Right renal cortex interstitium (tissue), 3 donors: ENCODE data around the gene RIOK2. TPM values are rescaled to one million over a fixed set of nuclear protein-coding genes. Genes with fewer than 3 reads are reported as not detected.
"Not testable (repeated sequence)": the region's sequence is repeated elsewhere in the genome, so short reads cannot be mapped to it uniquely, and the experiment has no call there.

ENCODE experiments used
- DNase-seq, 3 donors: peaks; one replicate each; pipeline ENCODE4 v3.0.0-alpha.2; 2013; ENCODE audit warnings: low read depth in 3 of 3, low spot score in 2 of 3
- polyA plus RNA-seq, 3 donors: library from polyadenylated mRNA; unstranded; fragments of 120-200 nt; gene quantifications; one replicate each; pipeline ENCODE4 v1.2.1, GENCODE V29; 2013; ENCODE audit not compliant: insufficient read length in 3 of 3

Gene RIOK2
- polyA plus RNA-seq = 10 to 100 TPM; 42.3 to 63.0 (median 47.9) TPM

- DNase-seq = peak; percentile 92 to 100 (median 97)
Measured at GRCh38 chr5:97183100-97183929, at the start of gene RIOK2. RIOK2 (minus strand) TSS chr5:97183247; CDS start chr5:97183191, 56 bp downstream.

- peak; percentile 27 to 66 (median 57) for DNase-seq
Measured at GRCh38 chr5:97231025-97231636, 48.1 kb upstream of the RIOK2 start.

GRCh38 chr5:97229688-97230285 is 46.7 kb upstream of the RIOK2 start:
- DNase-seq = no peak

GRCh38 chr5:97229196-97229595 is 46.1 kb upstream of the RIOK2 start:
- DNase-seq = no peak

GRCh38 chr5:97225222-97225621 is 42.2 kb upstream of the RIOK2 start:
- DNase-seq = no peak

- no peak for DNase-seq
Measured at GRCh38 chr5:97224112-97224750, 41.2 kb upstream of the RIOK2 start.

- DNase-seq = no peak
Measured at GRCh38 chr5:97223596-97223995, 40.5 kb upstream of the RIOK2 start.

GRCh38 chr5:97209343-97209742 is 26.3 kb upstream of the RIOK2 start:
- DNase-seq = no peak

- DNase-seq = no peak
Measured at GRCh38 chr5:97208714-97209113, 25.7 kb upstream of the RIOK2 start.

- DNase-seq = no peak
Measured at GRCh38 chr5:97208184-97208713, 25.2 kb upstream of the RIOK2 start.

GRCh38 chr5:97194366-97194765 is 11.3 kb upstream of the RIOK2 start:
- DNase-seq = no peak

GRCh38 chr5:97193355-97193688 is 10.3 kb upstream of the RIOK2 start:
- no peak for DNase-seq

GRCh38 chr5:97192580-97193354 is 9.7 kb upstream of the RIOK2 start:
- DNase-seq = no peak

GRCh38 chr5:97191893-97192292 is 8.8 kb upstream of the RIOK2 start:
- DNase-seq = no peak

GRCh38 chr5:97189523-97189922 is 6.5 kb upstream of the RIOK2 start:
- not testable (repeated sequence) for DNase-seq

- DNase-seq = no peak
Measured at GRCh38 chr5:97183930-97184213, 825 bp upstream of the RIOK2 start.

- DNase-seq = no peak
Measured at GRCh38 chr5:97182571-97183099, 412 bp downstream of the RIOK2 start.

- no peak for DNase-seq
Measured at GRCh38 chr5:97181856-97182545, 1.0 kb downstream of the RIOK2 start.

- not testable (repeated sequence) for DNase-seq
Measured at GRCh38 chr5:97179457-97179856, 3.6 kb downstream of the RIOK2 start.

- no peak for DNase-seq
Measured at GRCh38 chr5:97172227-97172626, 10.8 kb downstream of the RIOK2 start.
